HG02759 (cell line): Measurements from ENCODE around the gene CMTR2.
"Not testable (repeated sequence)": the region's sequence is repeated elsewhere in the genome, so short reads cannot be mapped to it uniquely, and the experiment has no call there.

ENCODE experiments used
- ATAC-seq: cut with Tn5 transposase; IDR thresholded peaks from one replicate; pipeline ENCODE4 v1.9.1; 2021; ENCODE audit warnings: mild to moderate bottlenecking, moderate library complexity; ENCODE audit not compliant: unreplicated experiment

Gene CMTR2

GRCh38 chr16:71288890-71289731 lies at the start of gene CMTR2:
Gene CMTR2, minus strand, starts transcription at chr16:71289402. Its CDS starts 3,482 bp downstream, at chr16:71285920.
- ATAC-seq = peak; percentile 95

- no peak for ATAC-seq
Measured at GRCh38 chr16:71338632-71339031, 49.4 kb upstream of the CMTR2 start.

DNA sequence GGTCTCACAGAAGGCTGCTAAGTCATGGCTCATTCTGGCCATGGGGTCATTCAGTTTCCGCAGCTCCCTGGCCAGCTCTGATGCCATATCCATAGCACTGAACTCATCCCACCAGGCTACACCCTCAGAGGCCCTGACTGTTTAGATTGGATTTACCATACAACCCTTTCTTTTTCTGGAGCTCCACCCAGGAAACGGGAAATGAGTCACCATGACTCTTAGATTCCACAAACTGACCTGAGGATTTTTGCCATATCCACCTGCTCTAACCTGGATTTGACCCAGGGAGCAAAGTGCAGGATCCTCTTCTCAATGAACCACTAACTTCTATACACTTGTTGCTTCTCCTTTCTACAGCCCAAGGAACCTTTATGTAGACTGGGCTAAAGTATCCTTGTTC lies 49.0 kb upstream of the CMTR2 start:
- no peak for ATAC-seq

- no peak for ATAC-seq
Measured at GRCh38 chr16:71337631-71338030, 48.4 kb upstream of the CMTR2 start.

GRCh38 chr16:71328151-71328550 lies 38.9 kb upstream of the CMTR2 start:
- no peak for ATAC-seq

DNA sequence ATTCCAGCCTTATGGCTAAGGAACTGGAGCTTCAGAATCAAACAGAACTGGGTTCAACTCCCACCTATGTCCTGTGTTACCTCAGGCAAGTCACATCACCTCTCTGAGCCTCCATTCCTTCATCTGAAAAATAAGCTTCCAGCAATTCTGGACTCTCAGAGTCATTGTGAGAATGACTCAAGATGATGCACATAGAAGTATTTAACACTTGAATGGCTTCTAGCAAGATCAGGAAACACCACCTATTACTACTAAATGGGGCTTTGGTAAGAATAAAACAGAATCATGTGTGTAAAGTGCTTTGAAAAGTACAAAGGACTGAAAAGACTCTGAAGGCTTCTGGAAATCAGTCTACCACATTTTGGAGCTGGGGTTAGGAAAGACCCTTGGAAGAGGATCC lies 38.5 kb upstream of the CMTR2 start:
- no peak for ATAC-seq

- no peak for ATAC-seq
Measured at GRCh38 chr16:71319999-71320398, 30.8 kb upstream of the CMTR2 start.

GRCh38 chr16:71315269-71315668 lies 26.1 kb upstream of the CMTR2 start:
- no peak for ATAC-seq

DNA sequence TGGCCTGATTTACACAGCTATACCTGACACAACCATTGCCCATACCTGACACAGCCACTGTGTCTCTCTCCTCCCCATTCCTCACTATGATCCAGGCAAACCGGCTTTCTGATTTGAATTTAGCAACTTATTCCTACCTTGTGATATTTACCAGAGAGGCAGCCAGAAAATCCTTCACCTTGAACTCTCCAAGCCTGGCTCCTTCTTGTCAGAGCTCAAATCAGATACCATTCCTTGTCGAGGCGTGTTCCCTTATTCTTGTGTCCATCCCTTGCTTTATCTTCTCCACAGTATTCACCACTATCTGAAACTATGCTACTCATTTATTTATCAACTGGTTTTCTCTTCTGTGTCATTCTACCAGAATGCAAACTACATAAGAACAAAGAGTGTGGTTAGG lies 24.4 kb upstream of the CMTR2 start:
- not testable (repeated sequence) for ATAC-seq

DNA sequence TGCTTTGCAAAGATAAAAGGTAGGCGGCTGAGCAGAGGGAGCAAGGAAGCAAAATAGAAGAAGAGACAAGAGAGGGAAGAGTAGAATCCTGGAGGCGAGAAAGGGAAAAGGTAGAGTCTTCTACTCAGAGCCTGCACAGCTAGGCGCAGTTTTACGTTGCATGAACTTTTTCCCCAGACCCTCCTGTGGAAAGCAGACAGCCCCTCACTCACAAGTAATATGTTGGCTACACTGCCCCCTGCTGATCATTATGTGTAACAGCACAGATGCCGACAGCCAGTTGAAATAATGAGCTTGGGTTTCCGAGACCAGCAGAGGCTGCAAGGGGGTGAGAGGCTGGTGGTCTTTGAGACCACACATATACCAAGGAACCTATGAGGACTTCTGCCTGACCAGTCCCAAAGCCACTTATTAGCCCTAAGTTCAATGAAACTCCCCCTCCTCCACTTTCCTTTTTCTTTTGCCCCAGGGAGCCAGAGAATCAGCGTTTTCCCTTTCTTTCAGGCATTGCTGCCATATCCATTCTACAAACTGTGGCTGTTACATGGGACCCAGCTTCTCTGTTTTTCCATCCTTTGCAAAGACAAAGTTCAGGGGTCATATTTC lies 22.5 kb upstream of the CMTR2 start:
- ATAC-seq = no peak

DNA sequence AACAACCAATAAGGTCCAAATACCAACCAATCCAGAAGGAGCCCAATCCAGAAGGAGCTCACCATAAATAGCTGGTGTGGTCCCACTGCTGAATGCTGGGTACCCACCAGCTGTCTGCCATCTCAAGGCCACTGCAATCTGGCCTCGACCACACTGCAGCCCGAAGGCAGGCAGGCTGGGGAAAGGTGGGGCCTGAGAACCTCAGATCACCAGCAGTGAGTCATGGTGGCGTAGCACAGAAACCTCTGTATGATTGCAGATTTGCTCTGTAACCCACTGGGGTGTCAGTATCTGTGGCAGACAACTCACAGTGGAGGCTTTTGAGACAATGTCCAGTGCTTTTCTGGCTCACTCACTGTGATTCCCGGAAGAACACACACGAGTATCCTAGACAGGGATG lies 14.7 kb upstream of the CMTR2 start:
- no peak for ATAC-seq

- no peak for ATAC-seq
Measured at GRCh38 chr16:71297341-71297634, 8.1 kb upstream of the CMTR2 start.

- ATAC-seq = no peak
Measured at GRCh38 chr16:71296584-71297340, 7.6 kb upstream of the CMTR2 start.

DNA sequence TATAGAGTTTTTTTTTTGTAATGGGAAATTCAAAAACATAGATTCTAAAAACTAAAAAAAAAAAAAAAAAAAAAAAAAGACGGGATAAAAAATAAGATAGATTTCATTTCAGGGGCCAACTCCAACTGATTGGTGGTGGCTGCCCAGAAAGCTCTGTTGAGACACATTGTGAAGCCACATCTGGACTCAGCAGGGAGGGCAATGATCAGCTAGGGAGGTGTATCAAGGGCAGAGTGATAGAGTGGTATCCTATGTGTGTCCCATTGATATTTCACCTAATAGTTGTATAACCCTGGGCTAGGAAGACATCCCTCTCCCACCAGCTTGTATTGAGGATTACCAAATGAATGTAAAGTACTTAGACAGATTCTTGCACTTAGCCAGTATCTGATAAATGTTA lies 6.7 kb upstream of the CMTR2 start:
- ATAC-seq = no peak

DNA sequence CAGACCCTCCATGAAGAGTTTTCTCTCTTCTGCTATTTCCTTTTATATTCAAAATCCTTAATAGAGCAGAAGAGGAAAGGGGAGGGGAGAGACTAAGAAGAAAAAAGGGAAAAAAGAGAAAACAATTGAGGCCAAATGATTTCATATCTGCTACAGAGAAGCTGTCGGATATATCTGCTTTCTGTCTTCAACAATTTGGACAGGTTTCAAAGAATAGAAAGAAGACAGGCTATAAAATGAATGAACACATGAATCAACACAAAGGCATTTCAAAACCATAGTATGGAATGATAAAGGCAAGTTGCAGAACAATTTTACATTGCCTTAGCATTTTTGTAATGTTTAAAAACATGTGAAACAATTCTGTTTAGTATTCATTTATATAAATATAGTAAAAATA lies 4.7 kb upstream of the CMTR2 start:
- no peak for ATAC-seq

DNA sequence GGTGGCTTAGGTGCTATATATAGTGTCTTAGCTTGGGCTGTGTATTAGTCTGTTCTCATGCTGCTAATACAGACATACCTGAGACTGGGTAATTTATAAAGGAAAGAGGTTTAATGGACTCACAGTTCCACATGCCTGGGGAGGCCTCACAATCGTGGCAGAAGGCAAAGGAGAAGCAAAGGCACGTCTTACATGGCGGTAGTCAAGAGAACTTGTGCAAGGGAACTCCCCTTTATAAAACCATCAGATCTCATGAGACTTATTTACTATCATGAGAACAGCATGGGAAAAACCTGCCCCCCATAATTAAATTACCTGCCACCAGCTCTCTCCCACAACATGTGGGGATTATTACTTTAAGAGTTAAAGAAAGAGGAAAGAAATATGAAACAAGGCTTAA lies 2.9 kb upstream of the CMTR2 start:
- ATAC-seq = not testable (repeated sequence)

DNA sequence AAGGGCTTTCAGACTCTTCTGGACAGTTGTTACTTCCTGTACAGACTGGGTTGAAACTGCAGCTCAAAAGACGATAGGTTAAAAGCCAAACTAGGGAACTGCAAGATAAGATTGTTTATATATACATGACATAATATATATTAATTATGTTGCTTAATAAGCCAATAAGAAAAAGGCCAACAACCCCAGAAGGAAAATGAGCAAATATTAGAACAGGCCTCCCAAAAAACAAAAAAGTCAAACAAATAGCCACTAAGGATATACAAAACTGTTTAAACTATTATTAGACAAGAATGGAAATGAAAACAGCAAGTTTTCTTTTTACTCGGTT lies 495 bp upstream of the CMTR2 start:
- ATAC-seq = no peak

GRCh38 chr16:71288570-71288889 lies 672 bp downstream of the CMTR2 start:
- no peak for ATAC-seq

- no peak for ATAC-seq
Measured at GRCh38 chr16:71287911-71288310, 1.3 kb downstream of the CMTR2 start.

DNA sequence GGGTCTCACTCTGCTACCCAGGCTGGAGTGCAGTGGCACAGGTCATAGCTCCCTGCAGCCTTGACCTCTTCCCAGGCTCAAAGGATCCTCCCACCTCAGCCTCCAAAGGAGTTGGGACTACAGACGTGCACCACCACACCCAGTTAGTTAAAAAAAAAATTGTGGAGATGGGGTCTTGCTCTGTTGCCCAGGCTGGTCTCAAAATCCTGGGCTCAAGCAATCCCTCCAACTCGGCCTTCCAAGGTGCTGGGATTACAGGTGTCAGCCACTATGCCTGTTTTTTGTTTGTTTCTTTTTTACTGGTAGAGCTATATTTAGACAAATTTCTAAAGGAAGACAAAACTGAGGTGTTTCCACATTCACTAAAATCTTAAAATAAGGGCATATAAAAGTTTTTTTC lies 1.7 kb downstream of the CMTR2 start:
- ATAC-seq = no peak

GRCh38 chr16:71283612-71284011 lies 5.6 kb downstream of the CMTR2 start:
- no peak for ATAC-seq

DNA sequence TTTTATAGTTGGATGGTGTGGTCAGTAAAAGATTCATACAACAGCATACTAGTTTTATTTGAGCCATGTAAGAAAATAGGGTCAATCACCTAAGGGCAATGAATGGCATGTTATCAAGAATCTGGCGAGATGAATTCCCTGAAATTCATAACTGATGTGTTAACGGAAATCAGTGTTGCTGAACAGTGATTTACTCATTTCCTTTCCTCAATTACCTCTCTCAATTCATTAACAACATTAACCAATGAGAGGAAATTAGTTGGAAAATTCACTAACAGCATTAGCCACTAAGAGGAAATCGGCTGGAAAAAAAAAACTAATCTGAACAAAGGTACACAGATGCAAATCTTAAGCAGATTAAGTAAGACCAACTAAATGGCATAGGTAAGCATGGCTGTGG lies 6.3 kb downstream of the CMTR2 start:
- ATAC-seq = no peak
